ENCODE measurements around the gene ZNF138.

The ZNF138 gene

GRCh38 chr7:64880322-64881297 lies 86.4 kb downstream of the ZNF138 start:
- TF ChIP-seq CTCF (IDR thresholded peaks at IDR 0.05; ENCODE audit: borderline replicate concordance, insufficient read depth, low read depth, low read length): no peak
- H3K4me3 ChIP-seq (ENCODE audit: low read depth, low read length): no peak overlapping the region

GRCh38 chr7:64881461-64882287 lies 87.4 kb downstream of the ZNF138 start:
- no peak for TF ChIP-seq CTCF (IDR thresholded peaks at IDR 0.05; ENCODE audit: borderline replicate concordance, insufficient read depth, low read depth, low read length)
- no peak overlapping the region for H3K4me3 ChIP-seq (ENCODE audit: low read depth, low read length)

GRCh38 chr7:64882341-64883112 lies 88.3 kb downstream of the ZNF138 start:
- TF ChIP-seq CTCF (IDR thresholded peaks at IDR 0.05; ENCODE audit: borderline replicate concordance, insufficient read depth, low read depth, low read length): no peak
- H3K4me3 ChIP-seq (ENCODE audit: low read depth, low read length): no peak overlapping the region

Measured in GM12875 (cell line).